Cardiac muscle cell (in vitro differentiated cells and primary cell): ENCODE data around the gene PDLIM5. TPM values are rescaled to one million over a fixed set of nuclear protein-coding genes. Genes with fewer than 3 reads are reported as not detected.
A peak's percentile ranks its signal among the peaks of the same experiment; 100 is the strongest.

Experiments used
- DNase-seq, 2 donors: peaks; one replicate each; pipeline versions ENCODE4 v3.0.0 to v3.0.0-alpha.2; 2010 to 2017; ENCODE audit warnings: low read depth in 1 of 2, low spot score in 1 of 2
- H3K27ac ChIP-seq: fragments of 200-600 bp; sonication (generic); 2 replicates; pipeline ENCODE4 v1.5.1; 2016
- H3K27me3 ChIP-seq: fragments of 200-600 bp; sonication (generic); 2 replicates; pipeline ENCODE4 v1.6.0; 2016; ENCODE audit warnings: control low read depth
- H3K36me3 ChIP-seq: fragments of 200-600 bp; sonication (generic); 2 replicates; pipeline ENCODE4 v1.5.1; 2016; ENCODE audit warnings: control low read depth
- H3K4me1 ChIP-seq: fragments of 200-600 bp; sonication (generic); 2 replicates; pipeline ENCODE4 v1.8.1; 2017; ENCODE audit warnings: low read depth, mild to moderate bottlenecking, mixed run types
- H3K4me3 ChIP-seq: fragments of 200-600 bp; sonication (generic); 2 replicates; pipeline ENCODE4 v1.5.1; 2016; ENCODE audit warnings: mild to moderate bottlenecking
- H3K9me3 ChIP-seq: fragments of 200-600 bp; sonication (generic); 2 replicates; pipeline ENCODE4 v1.5.1; 2017; ENCODE audit warnings: low read depth, mild to moderate bottlenecking, control low read depth
- CTCF ChIP-seq: IDR thresholded peaks from 2 replicates; pipeline ENCODE4 v1.5.1; 2012; ENCODE audit warnings: low read depth, mild to moderate bottlenecking, low read length
- polyA plus RNA-seq: library from polyadenylated mRNA; unstranded; fragments of >200 nt; fragmentation: Nextera tagmentation; extraction: Ambion mirVana; gene quantifications from 2 replicates; pipeline ENCODE4 v1.2.1, GENCODE V29; 2016
- total RNA-seq: library from RNA; depleted of rRNA; stranded (reverse); fragments of >200 nt; gene quantifications from 2 replicates; pipeline ENCODE4 v1.2.3, GENCODE V29; 2016

Gene PDLIM5
- total and polyA plus RNA-seq, 2 experiments from 2014 or later = 426 to 446 TPM

GRCh38 chr4:94574616-94575015, 122.9 kb downstream of the PDLIM5 start:
- no peaks in the 10 kb centered on the region for H3K27me3 ChIP-seq
- peaks cover 26% of the 10 kb centered on the region for H3K36me3 ChIP-seq
- H3K9me3 ChIP-seq = no peaks in the 10 kb centered on the region
- DNase-seq = no peak
- peaks cover 50% of the 10 kb centered on the region for H3K4me1 ChIP-seq
- H3K27ac ChIP-seq = peak overlapping the region; percentile 84
- no peak for TF ChIP-seq CTCF
- no peak overlapping the region for H3K4me3 ChIP-seq

GRCh38 chr4:94575652-94576051, 123.9 kb downstream of the PDLIM5 start:
- Histone ChIP-seq H3K4me1 (peaks cover 40% of the 10 kb centered on the region), H3K27ac (peak overlapping the region; percentile 84), H3K4me3 (no peak overlapping the region), H3K36me3 (peaks cover 35% of the 10 kb centered on the region), H3K27me3 (no peaks in the 10 kb centered on the region), H3K9me3 (no peaks in the 10 kb centered on the region)
- TF ChIP-seq CTCF = no peak
- DNase-seq = no peak

GRCh38 chr4:94576210-94576609, 124.5 kb downstream of the PDLIM5 start:
- Histone ChIP-seq H3K27me3 (no peaks in the 10 kb centered on the region), H3K4me1 (peaks cover 37% of the 10 kb centered on the region), H3K36me3 (peaks cover 41% of the 10 kb centered on the region), H3K4me3 (no peak overlapping the region), H3K9me3 (no peaks in the 10 kb centered on the region), H3K27ac (peak overlapping the region; percentile 84)
- TF ChIP-seq CTCF = no peak
- DNase-seq = no peak

GRCh38 chr4:94577136-94577535, 125.4 kb downstream of the PDLIM5 start:
- Histone ChIP-seq H3K27me3 (no peaks in the 10 kb centered on the region), H3K27ac (peak overlapping the region; percentile 84), H3K9me3 (no peaks in the 10 kb centered on the region), H3K36me3 (peaks cover 44% of the 10 kb centered on the region), H3K4me3 (no peak overlapping the region), H3K4me1 (peaks cover 39% of the 10 kb centered on the region)
- DNase-seq = peak; percentile 77 to 85
- TF ChIP-seq CTCF = no peak

- Histone ChIP-seq H3K27me3 (no peaks in the 10 kb centered on the region), H3K27ac (no peak overlapping the region), H3K36me3 (peaks cover 48% of the 10 kb centered on the region), H3K4me1 (peaks cover 29% of the 10 kb centered on the region), H3K4me3 (no peak overlapping the region), H3K9me3 (no peaks in the 10 kb centered on the region)
- no peak for TF ChIP-seq CTCF
- DNase-seq = no peak
Observed at GRCh38 chr4:94578195-94578594, 126.5 kb downstream of the PDLIM5 start.

GRCh38 chr4:94581766-94582165, 130.0 kb downstream of the PDLIM5 start:
- TF ChIP-seq CTCF = no peak
- H3K27ac ChIP-seq = peak overlapping the region; percentile 41
- no peaks in the 10 kb centered on the region for H3K27me3 ChIP-seq
- H3K9me3 ChIP-seq = no peaks in the 10 kb centered on the region
- peaks cover 21% of the 10 kb centered on the region for H3K4me1 ChIP-seq
- no peak for DNase-seq
- peaks cover 50% of the 10 kb centered on the region for H3K36me3 ChIP-seq
- no peak overlapping the region for H3K4me3 ChIP-seq
